Muscle of arm (tissue), 12 donors: Measurements from ENCODE around the gene LPCAT1. TPM values are rescaled to one million over a fixed set of nuclear protein-coding genes. Genes with fewer than 3 reads are reported as not detected.
"Not testable (repeated sequence)": the region's sequence is repeated elsewhere in the genome, so short reads cannot be mapped to it uniquely, and the experiment has no call there.

Experiments used
- DNase-seq: peaks from one replicate; pipeline ENCODE4 v3.0.0-alpha.2; 2013
- polyA plus RNA-seq, 12 donors: library from polyadenylated mRNA; unstranded; fragments of 120-200 nt; gene quantifications; one replicate each; pipeline ENCODE4 v1.2.1, GENCODE V29; 2013; ENCODE audit not compliant: insufficient read length in 12 of 12

Gene LPCAT1
- polyA plus RNA-seq, 12 donors, result 25.7 to 47.3 (median 35.2) TPM; not detected in 1

DNA sequence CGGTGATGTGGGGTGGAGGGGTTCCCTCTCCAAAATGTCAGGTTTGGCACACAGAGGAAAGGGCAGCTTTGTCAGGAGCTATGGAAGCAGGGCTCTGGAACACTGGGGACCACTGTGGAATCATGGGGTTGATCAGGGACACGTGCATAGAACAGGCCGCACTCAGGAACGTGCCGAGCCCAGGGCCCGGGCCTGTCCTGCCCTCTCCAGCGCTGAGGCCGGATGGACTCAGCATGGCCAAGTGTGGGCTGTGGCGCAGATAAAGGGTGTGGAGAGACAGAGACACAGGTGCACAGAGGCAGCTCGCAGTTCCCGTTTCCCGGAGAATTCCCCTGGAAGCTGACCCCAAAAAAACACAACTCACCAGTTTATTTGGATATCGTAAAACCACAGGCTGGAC is 40.7 kb downstream of the LPCAT1 start:
- no peak for DNase-seq

DNA sequence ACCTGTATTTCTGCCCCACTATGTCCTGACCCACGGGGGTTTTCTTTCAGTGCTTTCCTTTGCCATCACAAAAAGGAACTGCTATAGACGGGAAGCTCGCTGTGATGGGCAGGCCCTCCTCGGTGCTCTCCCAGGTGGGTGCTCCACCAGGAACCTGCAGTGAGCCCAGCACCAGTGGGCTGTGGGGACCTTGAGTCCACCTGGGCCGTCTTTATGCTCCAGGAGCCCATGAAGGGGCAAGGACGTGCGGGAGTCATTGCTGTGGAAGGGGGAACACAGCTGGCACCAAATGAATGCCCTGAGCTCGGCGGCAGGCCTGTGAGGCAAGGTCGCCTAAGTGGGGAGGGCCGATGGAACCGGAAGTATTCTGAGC is 41.8 kb downstream of the LPCAT1 start:
- no peak for DNase-seq

DNA sequence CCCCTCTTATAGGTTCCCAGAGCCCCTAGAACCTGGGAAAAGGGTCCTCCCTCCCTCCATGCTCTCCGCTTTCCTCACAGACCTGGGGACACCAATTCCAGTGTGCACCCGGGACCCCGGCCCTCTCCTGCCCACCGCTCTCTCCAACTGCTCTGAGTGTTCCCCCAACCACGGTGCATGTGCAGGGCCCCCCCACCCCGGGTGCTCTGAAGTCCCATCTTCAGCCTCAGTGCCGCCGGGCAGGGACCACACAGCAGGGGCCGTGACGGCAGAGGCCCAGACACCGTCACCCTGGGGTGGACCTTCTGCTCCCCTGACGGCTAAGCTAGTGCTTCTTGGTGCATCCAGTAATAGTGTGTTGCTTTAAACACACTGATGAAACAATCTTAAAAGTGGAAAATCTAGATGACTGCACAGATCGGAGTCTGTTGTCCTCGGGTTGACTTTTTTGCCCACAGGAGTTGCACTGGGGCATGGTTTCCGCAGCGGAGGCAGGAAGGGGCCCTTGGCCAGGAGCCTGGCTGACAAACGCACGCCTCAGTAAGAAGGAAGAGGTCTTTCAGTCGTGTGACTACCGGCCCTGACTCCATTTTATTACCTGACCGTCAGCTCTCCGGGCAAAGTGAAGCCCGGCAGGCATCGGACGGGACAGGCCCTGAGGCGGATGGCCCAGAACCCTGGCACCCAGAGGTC is 42.3 kb downstream of the LPCAT1 start:
- DNase-seq, result no peak

GRCh38 chr5:1480806-1481205 is 43.0 kb downstream of the LPCAT1 start:
- DNase-seq, result no peak

DNA sequence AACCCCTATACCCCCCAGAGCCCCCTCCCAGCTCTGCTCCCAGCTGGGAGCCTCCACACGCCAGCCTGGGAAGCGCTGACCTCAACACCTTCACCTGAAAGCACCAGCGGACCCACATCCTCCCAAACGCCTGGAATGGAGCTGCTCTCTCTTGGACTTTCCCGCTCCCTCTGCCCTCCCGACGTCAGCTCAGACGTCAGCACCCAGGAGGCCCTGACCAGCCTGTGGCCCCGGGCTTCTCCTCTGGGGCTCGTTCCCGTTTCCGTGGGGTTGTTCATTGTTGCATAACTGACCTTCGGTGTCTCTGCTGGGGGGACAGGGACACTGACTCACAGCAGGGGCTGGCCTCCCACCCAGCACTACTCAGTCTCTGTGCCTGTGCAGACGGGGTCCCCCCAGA is 43.5 kb downstream of the LPCAT1 start:
- no peak for DNase-seq

GRCh38 chr5:1479581-1480188 is 44.1 kb downstream of the LPCAT1 start:
- DNase-seq, result peak; percentile 44

DNA sequence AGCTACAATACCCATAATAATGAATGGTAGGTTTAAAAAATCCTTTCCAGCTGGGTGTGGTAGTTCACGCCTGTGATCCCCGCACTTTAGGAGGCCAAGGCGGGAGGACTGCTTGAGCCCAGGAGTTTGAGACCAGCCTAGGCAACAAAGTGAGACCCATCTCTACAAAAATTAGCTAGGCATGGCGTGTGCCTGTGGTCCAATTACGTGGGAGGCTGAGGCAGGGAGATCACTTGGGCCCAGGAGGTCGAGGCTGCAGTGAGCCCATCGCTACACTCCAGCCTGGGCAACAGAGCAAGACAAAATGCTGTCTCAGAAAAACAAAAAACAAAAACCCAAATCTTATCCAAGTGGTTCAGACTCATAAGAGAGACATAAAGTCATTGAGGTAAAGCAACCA is 44.7 kb downstream of the LPCAT1 start:
- no peak for DNase-seq

- no peak for DNase-seq
These were observed 45.3 kb downstream of the LPCAT1 start for GRCh38 chr5:1478271-1479035.

DNA sequence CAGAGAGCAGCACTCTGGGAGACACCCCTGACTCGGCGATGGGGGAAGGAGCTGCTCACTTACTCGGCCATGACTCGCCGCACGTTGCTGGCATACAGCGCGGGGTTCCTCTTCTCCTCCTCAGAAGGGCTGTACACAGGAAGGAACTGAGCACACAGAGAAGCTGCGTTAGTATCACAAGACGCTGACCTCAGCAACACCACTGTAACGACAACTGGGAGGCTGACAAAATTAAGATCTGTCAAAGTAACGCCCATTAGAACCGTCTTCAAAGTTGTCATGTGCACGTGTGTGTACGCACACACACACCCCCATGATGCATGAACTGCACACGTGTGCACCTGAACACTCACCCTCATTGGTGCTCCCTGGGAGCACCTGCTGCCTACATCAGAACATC is 46.4 kb downstream of the LPCAT1 start:
- DNase-seq, result no peak

DNA sequence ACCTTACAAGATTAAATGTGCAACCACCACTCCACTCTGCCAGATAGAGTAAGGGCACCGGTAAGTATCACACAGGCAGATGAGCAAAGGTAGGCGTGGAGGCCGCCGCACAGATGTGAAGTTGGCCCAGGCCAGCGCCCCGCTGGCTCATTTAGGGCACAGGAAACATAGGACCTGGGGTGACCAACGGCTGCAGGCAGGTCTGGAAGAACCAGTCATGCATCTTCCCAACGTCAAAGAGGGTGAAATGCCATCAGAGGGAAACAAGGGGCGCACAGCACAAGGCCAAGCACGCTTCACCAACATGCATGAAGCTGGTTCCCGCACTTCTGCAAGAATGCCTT is 46.8 kb downstream of the LPCAT1 start:
- no peak for DNase-seq

GRCh38 chr5:1476181-1476966 is 47.4 kb downstream of the LPCAT1 start:
- no peak for DNase-seq

DNA sequence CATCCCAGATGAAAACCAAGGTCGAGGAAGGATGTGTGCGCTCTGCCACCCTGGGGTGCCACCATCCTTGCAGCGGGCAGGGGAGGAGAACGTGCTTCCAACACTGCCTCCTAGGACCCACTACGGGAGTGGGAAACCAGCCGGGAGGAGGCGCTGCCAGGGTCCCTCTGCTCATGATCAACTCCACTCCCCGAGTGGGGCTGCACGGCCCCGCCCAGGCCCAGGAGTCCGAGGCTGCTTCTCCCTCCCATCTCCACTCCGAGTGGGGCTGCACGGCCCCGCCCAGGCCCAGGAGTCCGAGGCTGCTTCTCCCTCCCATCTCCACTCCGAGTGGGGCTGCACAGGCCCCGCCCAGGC is 48.2 kb downstream of the LPCAT1 start:
- not testable (repeated sequence) for DNase-seq

GRCh38 chr5:1474866-1475543 is 48.8 kb downstream of the LPCAT1 start:
- no peak for DNase-seq

GRCh38 chr5:1474183-1474839 is 49.4 kb downstream of the LPCAT1 start:
- DNase-seq, result no peak

DNA sequence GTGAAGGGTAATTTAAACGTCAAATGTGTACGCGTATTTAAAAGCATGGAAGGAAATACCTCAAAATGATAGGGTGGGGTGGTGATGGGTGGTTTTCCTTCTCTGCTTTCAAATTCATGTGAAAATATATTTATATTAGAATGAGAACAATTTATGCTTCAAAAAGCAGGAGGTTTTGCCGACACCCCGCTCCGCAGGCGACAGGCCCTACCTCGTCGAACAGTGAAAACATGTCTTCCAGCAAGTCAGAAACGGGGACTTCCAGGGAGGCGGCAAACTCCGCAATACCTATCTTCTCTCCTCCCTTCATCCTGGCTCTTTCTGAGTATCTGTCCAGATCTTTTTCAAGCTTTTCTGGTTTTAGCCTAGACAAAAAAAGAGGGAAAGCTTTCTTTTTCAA is 50.0 kb downstream of the LPCAT1 start:
- DNase-seq, result no peak

- DNase-seq, result no peak
These were observed 50.7 kb downstream of the LPCAT1 start for GRCh38 chr5:1472964-1473628.

- no peak for DNase-seq
These were observed 51.5 kb downstream of the LPCAT1 start for GRCh38 chr5:1471997-1472963.

DNA sequence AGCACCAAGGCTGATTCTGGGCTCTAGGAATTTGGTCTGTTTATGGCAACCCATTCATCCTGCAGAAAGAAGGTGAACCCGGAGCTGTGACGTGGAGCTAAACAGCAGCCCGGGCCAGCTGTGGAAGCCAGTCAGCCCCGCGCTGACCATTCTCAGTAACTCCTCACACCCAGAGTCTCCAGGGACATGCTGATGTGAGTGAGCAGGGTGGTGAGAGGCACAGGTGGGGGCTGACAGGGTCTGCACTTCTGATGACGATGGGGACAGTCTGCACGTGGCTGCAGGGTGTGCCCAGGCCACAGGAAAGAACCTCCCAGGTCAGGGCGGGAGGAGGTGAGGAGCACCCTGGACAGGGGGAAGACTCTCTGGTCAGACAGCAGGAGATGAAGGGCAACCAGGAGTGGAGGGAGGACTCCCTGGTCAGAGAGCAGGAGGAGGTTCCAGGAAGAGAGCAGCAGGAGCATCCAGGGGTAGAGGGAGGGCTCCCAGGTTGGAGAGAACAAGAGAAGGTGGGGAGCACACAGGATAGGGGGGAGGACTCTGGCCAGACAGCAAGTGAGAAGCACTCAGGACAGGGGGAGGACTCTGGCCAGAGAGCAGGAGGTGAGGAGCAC is 52.4 kb downstream of the LPCAT1 start:
- no peak for DNase-seq

DNA sequence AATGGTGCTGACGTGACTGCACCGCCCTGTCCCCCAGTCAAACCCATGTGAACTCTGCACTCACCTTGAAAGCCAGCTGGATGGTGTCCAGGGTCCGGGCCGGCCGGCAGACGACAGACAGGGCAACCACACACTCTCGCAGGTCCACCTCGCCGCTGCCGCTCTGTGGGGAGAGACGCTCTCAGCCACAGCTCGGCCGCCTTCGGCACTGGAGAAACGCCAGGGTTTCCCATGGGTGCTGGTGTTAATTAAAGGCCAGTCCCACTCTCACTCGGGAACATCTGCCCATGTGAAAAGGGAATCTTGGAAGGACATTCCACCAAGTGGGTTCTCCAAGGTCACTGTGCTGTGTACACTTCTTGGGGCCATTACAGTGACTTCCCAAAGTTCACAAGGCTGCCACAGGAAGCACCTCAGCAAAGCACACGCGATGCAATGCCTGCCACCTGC is 53.0 kb downstream of the LPCAT1 start:
- no peak for DNase-seq
